MCF 10A (cell line): ENCODE results near the gene PLEKHM3. TPM values are rescaled to one million over a fixed set of nuclear protein-coding genes. Genes with fewer than 3 reads are reported as not detected.

ENCODE experiments used
- BruUV-seq: library from RNA; stranded (reverse); fragments of 400-500 nt; replicated peaks from 2 replicates; lab custom pipeline; 2021; lab: Mats Ljungman, UMichigan
- CTCF ChIA-PET: fragments of 300-600 bp; sonication (Branson Sonifier 250); formaldehyde crosslinking; extraction: SDS; loops from one replicate; lab custom pipeline; 2021; ENCODE audit warnings: antibody characterized with exemption, inconsistent platforms; lab: Yijun Ruan, JAX
- POLR2A ChIA-PET: fragments of 300-600, 350-650 bp; sonication (Branson Sonifier 250); formaldehyde crosslinking; extraction: SDS; loops from one replicate; lab custom pipeline; 2020; ENCODE audit warnings: antibody characterized with exemption, inconsistent platforms; lab: Yijun Ruan, JAX
- DNase-seq: peaks from one replicate; pipeline ENCODE4 v3.0.0-alpha.2; 2018; ENCODE audit not compliant: unreplicated experiment
- H3K27ac Mint-ChIP-seq: one replicate; pipeline ENCODE4 v1.8.0; 2022; ENCODE audit warnings: mild to moderate bottlenecking, low read depth, mixed read lengths; ENCODE audit not compliant: unreplicated experiment
- H3K27me3 Mint-ChIP-seq: one replicate; pipeline ENCODE4 v1.8.0; 2022; ENCODE audit warnings: mixed read lengths; ENCODE audit not compliant: insufficient read depth, unreplicated experiment
- H3K36me3 Mint-ChIP-seq: one replicate; pipeline ENCODE4 v1.8.0; 2022; ENCODE audit warnings: mild to moderate bottlenecking, moderate library complexity, mixed read lengths; ENCODE audit not compliant: insufficient read depth, unreplicated experiment
- H3K4me1 Mint-ChIP-seq: one replicate; pipeline ENCODE4 v1.8.0; 2022; ENCODE audit warnings: mixed read lengths; ENCODE audit not compliant: insufficient read depth, unreplicated experiment
- H3K4me3 Mint-ChIP-seq: one replicate; pipeline ENCODE4 v1.8.0; 2022; ENCODE audit warnings: mild to moderate bottlenecking, moderate library complexity, mixed read lengths; ENCODE audit not compliant: unreplicated experiment
- H3K9me3 Mint-ChIP-seq: one replicate; pipeline ENCODE4 v1.8.0; 2022; ENCODE audit warnings: mixed read lengths; ENCODE audit not compliant: unreplicated experiment
- intact Hi-C: fragments of 100-400 bp; cut with micrococcal nuclease; formaldehyde crosslinking; loops from 2 replicates; pipeline ENCODE4 v1.14.1; 2022
- total RNA-seq: library from RNA; stranded (reverse); gene quantifications from 2 replicates; pipeline ENCODE4 v1.2.3, GENCODE V29; 2022
- TF ChIP-seq, protein P1 (sequence below): fragments of 200-600 bp; IDR thresholded peaks from one replicate; pipeline ENCODE4 v1.8.0; 2022; ENCODE audit warnings: antibody characterized with exemption, mild to moderate bottlenecking; ENCODE audit not compliant: unreplicated experiment

PLEKHM3 gene
- total RNA-seq, 1 experiment from 2014 or later, result 5.4 TPM

- POLR2A ChIA-PET, result interaction anchor here (1.0 kb wide), 1 partner anchor 228 kb away, joined by 3 read pairs; no protein-coding TSS in a partner anchor
- BruUV-seq, result no TSS peak
- Mint-ChIP-seq H3K27ac (no peak overlapping the region), H3K9me3 (no peaks in the 10 kb centered on the region), H3K4me3 (no peak overlapping the region), H3K36me3 (no peaks in the 10 kb centered on the region), H3K27me3 (no peaks in the 10 kb centered on the region), H3K4me1 (peaks cover 6% of the 10 kb centered on the region)
- intact Hi-C loops, result no loop called here
- CTCF ChIA-PET, result interaction anchor here (0.7 to 0.8 kb wide), 2 partner anchors 51 to 195 kb away, joined by 3 read pairs; no protein-coding TSS in a partner anchor
- peak; percentile 29 for DNase-seq
- TF ChIP-seq, protein P1, sequence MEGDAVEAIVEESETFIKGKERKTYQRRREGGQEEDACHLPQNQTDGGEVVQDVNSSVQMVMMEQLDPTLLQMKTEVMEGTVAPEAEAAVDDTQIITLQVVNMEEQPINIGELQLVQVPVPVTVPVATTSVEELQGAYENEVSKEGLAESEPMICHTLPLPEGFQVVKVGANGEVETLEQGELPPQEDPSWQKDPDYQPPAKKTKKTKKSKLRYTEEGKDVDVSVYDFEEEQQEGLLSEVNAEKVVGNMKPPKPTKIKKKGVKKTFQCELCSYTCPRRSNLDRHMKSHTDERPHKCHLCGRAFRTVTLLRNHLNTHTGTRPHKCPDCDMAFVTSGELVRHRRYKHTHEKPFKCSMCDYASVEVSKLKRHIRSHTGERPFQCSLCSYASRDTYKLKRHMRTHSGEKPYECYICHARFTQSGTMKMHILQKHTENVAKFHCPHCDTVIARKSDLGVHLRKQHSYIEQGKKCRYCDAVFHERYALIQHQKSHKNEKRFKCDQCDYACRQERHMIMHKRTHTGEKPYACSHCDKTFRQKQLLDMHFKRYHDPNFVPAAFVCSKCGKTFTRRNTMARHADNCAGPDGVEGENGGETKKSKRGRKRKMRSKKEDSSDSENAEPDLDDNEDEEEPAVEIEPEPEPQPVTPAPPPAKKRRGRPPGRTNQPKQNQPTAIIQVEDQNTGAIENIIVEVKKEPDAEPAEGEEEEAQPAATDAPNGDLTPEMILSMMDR, result no peak
Observed at GRCh38 chr2:207796585-207797350, 228.6 kb downstream of the PLEKHM3 start.

GRCh38 chr2:207792244-207792785, 233.0 kb downstream of the PLEKHM3 start:
- ChIA-PET CTCF (interaction anchor here (0.6 to 1.2 kb wide), 7 partner anchors 9 to 247 kb away, joined by 3 to 4 read pairs (median 3); no protein-coding TSS in a partner anchor), POLR2A (interaction anchor here (0.6 to 2.4 kb wide), 5 partner anchors 16 to 233 kb away, joined by 3 to 9 read pairs (median 4); partner anchors contain the start of genes FZD5 and PLEKHM3)
- Mint-ChIP-seq H3K36me3 (no peaks in the 10 kb centered on the region), H3K27ac (peak overlapping the region; percentile 75), H3K4me1 (peaks cover 4% of the 10 kb centered on the region), H3K4me3 (no peak overlapping the region), H3K27me3 (no peaks in the 10 kb centered on the region), H3K9me3 (no peaks in the 10 kb centered on the region)
- TSS peak; percentile 33 for BruUV-seq
- intact Hi-C loops, result no loop called here
- TF ChIP-seq, protein P1, result no peak
- peak; percentile 77 for DNase-seq

GRCh38 chr2:207791579-207792243, 233.6 kb downstream of the PLEKHM3 start:
- CTCF ChIA-PET, result interaction anchor here (0.6 to 1.9 kb wide), 8 partner anchors 9 to 249 kb away, joined by 3 to 5 read pairs (median 4); no protein-coding TSS in a partner anchor
- Mint-ChIP-seq H3K4me3 (no peak overlapping the region), H3K4me1 (peaks cover 4% of the 10 kb centered on the region), H3K27me3 (no peaks in the 10 kb centered on the region), H3K36me3 (no peaks in the 10 kb centered on the region), H3K9me3 (no peaks in the 10 kb centered on the region), H3K27ac (no peak overlapping the region)
- BruUV-seq, result no TSS peak
- TF ChIP-seq, protein P1, result no peak
- peak; percentile 30 for DNase-seq
- POLR2A ChIA-PET, result interaction anchor here (0.6 to 2.4 kb wide), 4 partner anchors 15 to 113 kb away, joined by 3 to 9 read pairs (median 4); partner anchors contain the start of gene FZD5
- intact Hi-C loops, result no loop called here
